ENCODE measurements around the gene FREM1. TPM values are rescaled to one million over a fixed set of nuclear protein-coding genes. Genes with fewer than 3 reads are reported as not detected.

FREM1 gene
- total and polyA plus RNA-seq, 2 of the 4 experiments (the other 2 are of a cell fraction): under 0.01 TPM; not detected in 1

- H2BK20ac ChIP-seq (ENCODE audit: low read depth, low read length): no peak overlapping the region
- no peak overlapping the region for H4K8ac ChIP-seq (ENCODE audit: low read depth in 2 of 2, low read length in 2 of 2)
- no peak for DNase-seq
- no TSS peak for BruUV-seq (replicated peaks)
- H3K4me1 ChIP-seq (ENCODE audit: control insufficient read depth, insufficient read depth, low read length): no peaks in the 10 kb centered on the region
- H3K4me3 ChIP-seq (ENCODE audit: insufficient read depth, low read depth, low read length): no peak overlapping the region
- no peaks in the 10 kb centered on the region for H3K79me1 ChIP-seq (ENCODE audit: low read depth in 1 of 2, low read length in 2 of 2)
- H3K27me3 ChIP-seq (ENCODE audit: control insufficient read depth, insufficient read depth, low read length): no peaks in the 10 kb centered on the region
- no peaks in the 10 kb centered on the region for H3K9me3 ChIP-seq (ENCODE audit: control insufficient read depth, insufficient read depth, low read length)
- H2AFZ ChIP-seq (replicated peaks; ENCODE audit: low read length, poor library complexity): no peak overlapping the region
- H2BK120ac ChIP-seq (ENCODE audit: low read depth, low read length): no peak overlapping the region
- no peak overlapping the region for H3K23ac ChIP-seq (ENCODE audit: low read depth, low read length)
- in situ Hi-C loops (cut with MboI; ENCODE audit: low sequenced_read_pairs): no loop called here
- H4K5ac ChIP-seq (ENCODE audit: low read depth, low read length): no peak overlapping the region
- CTCF ChIA-PET: no interaction called here
- no peak overlapping the region for H2BK5ac ChIP-seq (ENCODE audit: low read depth, low read length, poor library complexity, severe bottlenecking)
- H3K56ac ChIP-seq (ENCODE audit: extremely low read depth, insufficient read depth, low read length): no peak overlapping the region
- dilution Hi-C loops (cut with HindIII; ENCODE audit: low sequenced_read_pairs, unreplicated experiment): no loop called here
- no peak overlapping the region for H2AK5ac ChIP-seq (ENCODE audit: low read depth, low read length)
- POLR2A ChIA-PET (ENCODE audit: unreplicated experiment): no interaction called here
- no peak overlapping the region for H3K18ac ChIP-seq (ENCODE audit: low read depth, low read length)
- no peak for TF ChIP-seq NFE2L2 (IDR thresholded peaks at IDR 0.05; ENCODE audit: low read depth, low read length)
- no peak for TF ChIP-seq CTCF (conservative IDR thresholded peaks at IDR 0.05; ENCODE audit: low read depth, low read length)
- TF ChIP-seq FOS (IDR thresholded peaks at IDR 0.05; ENCODE audit: low read depth, low read length): no peak
- no peak for TF ChIP-seq MAZ (IDR thresholded peaks at IDR 0.05; ENCODE audit: borderline replicate concordance, low read depth, low read length)
- no peak for TF ChIP-seq SMC3 (IDR thresholded peaks at IDR 0.05; ENCODE audit: low read depth, low read length)
- no peak for TF ChIP-seq CEBPB (IDR thresholded peaks at IDR 0.05; ENCODE audit: low read depth, low read length)
- no peak for TF ChIP-seq POLR2A (IDR thresholded peaks at IDR 0.05; ENCODE audit: low read depth, low read length)
- no peak for TF ChIP-seq MAFK (IDR thresholded peaks at IDR 0.05; ENCODE audit: low read depth, low read length)
- no peak for TF ChIP-seq RAD21 (IDR thresholded peaks at IDR 0.05; ENCODE audit: low read length)
- no peak for TF ChIP-seq USF2 (IDR thresholded peaks at IDR 0.05; ENCODE audit: low read depth, low read length)
- TF ChIP-seq RFX5 (IDR thresholded peaks at IDR 0.05; ENCODE audit: low read depth, low read length): no peak
- TF ChIP-seq BHLHE40 (IDR thresholded peaks at IDR 0.05; ENCODE audit: low read depth, low read length): no peak
- TF ChIP-seq ELK1 (IDR thresholded peaks at IDR 0.05; ENCODE audit: borderline replicate concordance, low read depth, low read length): no peak
- TF ChIP-seq RCOR1 (IDR thresholded peaks at IDR 0.05; ENCODE audit: insufficient replicate concordance, low read length): no peak
- no peak for TF ChIP-seq CHD1 (IDR thresholded peaks at IDR 0.05; ENCODE audit: low read depth, low read length)
- H3K9ac ChIP-seq (ENCODE audit: low read depth, low read length): no peak overlapping the region
- H3K27ac ChIP-seq (ENCODE audit: insufficient read depth, low read length): no peak overlapping the region
- intact Hi-C loops (cut with micrococcal nuclease): no loop called here
- no peak overlapping the region for H2AK9ac ChIP-seq (replicated peaks; ENCODE audit: low read depth, low read length, poor library complexity)
- ATAC-seq (ENCODE audit: low read depth): no peak
- H3K9me1 ChIP-seq (ENCODE audit: insufficient read depth, low read length): no peaks in the 10 kb centered on the region
- H3K36me3 ChIP-seq (ENCODE audit: control insufficient read depth, insufficient read depth, low read length): no peaks in the 10 kb centered on the region
- no peak overlapping the region for H3K4me2 ChIP-seq (ENCODE audit: low read depth, low read length)
- no peak overlapping the region for H4K91ac ChIP-seq (ENCODE audit: insufficient read depth, low read depth, low read length)
- no peak overlapping the region for H3K14ac ChIP-seq (replicated peaks; ENCODE audit: low read depth, low read length)
- H2BK15ac ChIP-seq (ENCODE audit: low read depth, low read length): no peak overlapping the region
- H4K20me1 ChIP-seq (ENCODE audit: insufficient read depth, low read length): no peaks in the 10 kb centered on the region
- no peak overlapping the region for H3K4ac ChIP-seq (ENCODE audit: low read depth, low read length)
Observed at GRCh38 chr9:14870090-14870489, 40.1 kb downstream of the FREM1 start.

All from IMR-90 (cell line).